ENCODE measurements around the gene SMIM1. TPM values are rescaled to one million over a fixed set of nuclear protein-coding genes. Genes with fewer than 3 reads are reported as not detected.

Gene SMIM1
- total and polyA plus RNA-seq, 2 of the 4 experiments (the other 2 are of a cell fraction) = 0.90 to 3.4 TPM

DNA sequence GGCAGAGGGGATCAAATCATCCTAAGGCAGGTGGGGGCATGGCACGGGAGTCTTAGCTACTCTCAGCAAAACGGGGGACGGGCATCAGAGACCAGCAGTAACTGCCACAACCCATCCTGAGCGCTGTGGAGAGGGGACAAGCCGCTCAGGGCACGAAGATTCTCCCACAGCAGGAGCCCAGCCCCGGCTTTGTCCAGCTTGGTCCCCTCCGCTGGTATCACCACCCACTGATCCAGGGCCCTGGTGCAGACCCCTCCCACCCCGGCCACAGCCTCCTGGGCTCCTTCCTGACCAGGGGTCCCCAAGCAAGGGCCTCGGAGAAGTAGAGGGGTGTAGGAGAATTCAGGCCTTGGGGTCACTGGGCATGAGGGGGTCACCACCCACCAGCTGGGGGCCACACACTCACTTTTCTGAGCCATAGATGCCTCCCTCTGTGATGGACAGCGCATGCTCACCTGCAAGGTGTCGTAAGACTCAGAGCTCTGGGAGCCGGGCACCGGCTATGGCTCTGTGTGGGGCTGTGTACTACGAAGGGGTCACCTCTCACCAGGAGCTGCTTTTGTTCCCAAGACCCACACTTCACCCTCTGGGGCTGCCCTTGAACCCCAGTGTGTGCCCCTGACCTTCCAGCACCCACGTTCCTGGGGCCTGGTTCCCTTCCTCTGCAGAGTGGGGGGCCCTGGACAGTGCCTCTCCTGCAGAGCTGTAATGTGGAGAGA lies 2.3 kb upstream of the SMIM1 start:
- in situ Hi-C loops (cut with MboI; ENCODE audit: low sequenced_read_pairs) = no loop called here
- POLR2A ChIA-PET (ENCODE audit: unreplicated experiment) = no interaction called here
- 91% methylated on average over 6 of the region's 16 CpGs; no CpG with 5 or more reads in 1 of the 2 experiments for WGBS, 2 experiments (ENCODE audit: extremely low coverage in 2 of 2, insufficient read length in 1 of 2)

More for the DNA sequence above, 2.3 kb upstream of the SMIM1 start:
- Histone ChIP-seq H3K14ac (replicated peaks; ENCODE audit: low read depth, low read length) (no peak overlapping the region), H3K4me1 (ENCODE audit: control insufficient read depth, insufficient read depth, low read length) (peaks cover 8% of the 10 kb centered on the region), H2AK5ac (ENCODE audit: low read depth, low read length) (no peak overlapping the region), H3K4me3 (ENCODE audit: insufficient read depth, low read depth, low read length) (no peak overlapping the region), H3K79me1 (ENCODE audit: low read depth in 1 of 2, low read length in 2 of 2) (no peaks in the 10 kb centered on the region), H3K9ac (ENCODE audit: low read depth, low read length) (no peak overlapping the region), H3K23ac (ENCODE audit: low read depth, low read length) (no peak overlapping the region), H3K18ac (ENCODE audit: low read depth, low read length) (no peak overlapping the region), H3K36me3 (ENCODE audit: control insufficient read depth, insufficient read depth, low read length) (no peaks in the 10 kb centered on the region), H4K8ac (ENCODE audit: low read depth in 2 of 2, low read length in 2 of 2) (no peak overlapping the region), H2AFZ (replicated peaks; ENCODE audit: low read length, poor library complexity) (no peak overlapping the region), H3K27ac (ENCODE audit: insufficient read depth, low read length) (no peak overlapping the region), H2BK120ac (ENCODE audit: low read depth, low read length) (no peak overlapping the region), H4K91ac (ENCODE audit: insufficient read depth, low read depth, low read length) (no peak overlapping the region), H2AK9ac (replicated peaks; ENCODE audit: low read depth, low read length, poor library complexity) (peak overlapping the region; percentile 61), H3K9me3 (ENCODE audit: control insufficient read depth, insufficient read depth, low read length) (no peaks in the 10 kb centered on the region), H3K9me1 (ENCODE audit: insufficient read depth, low read length) (no peaks in the 10 kb centered on the region), H3K56ac (ENCODE audit: extremely low read depth, insufficient read depth, low read length) (no peak overlapping the region), H4K5ac (ENCODE audit: low read depth, low read length) (no peak overlapping the region), H2BK15ac (ENCODE audit: low read depth, low read length) (no peak overlapping the region), H3K27me3 (ENCODE audit: control insufficient read depth, insufficient read depth, low read length) (peaks cover 3% of the 10 kb centered on the region), H4K20me1 (ENCODE audit: insufficient read depth, low read length) (no peaks in the 10 kb centered on the region), H3K4me2 (ENCODE audit: low read depth, low read length) (no peak overlapping the region), H3K4ac (ENCODE audit: low read depth, low read length) (no peak overlapping the region), H2BK20ac (ENCODE audit: low read depth, low read length) (no peak overlapping the region), H2BK5ac (ENCODE audit: low read depth, low read length, poor library complexity, severe bottlenecking) (no peak overlapping the region)
- no TSS peak for BruUV-seq (replicated peaks)
- dilution Hi-C loops (cut with HindIII; ENCODE audit: low sequenced_read_pairs, unreplicated experiment) (no loop called here), intact Hi-C loops (cut with micrococcal nuclease) (no loop called here)
- TF ChIP-seq, protein P1, sequence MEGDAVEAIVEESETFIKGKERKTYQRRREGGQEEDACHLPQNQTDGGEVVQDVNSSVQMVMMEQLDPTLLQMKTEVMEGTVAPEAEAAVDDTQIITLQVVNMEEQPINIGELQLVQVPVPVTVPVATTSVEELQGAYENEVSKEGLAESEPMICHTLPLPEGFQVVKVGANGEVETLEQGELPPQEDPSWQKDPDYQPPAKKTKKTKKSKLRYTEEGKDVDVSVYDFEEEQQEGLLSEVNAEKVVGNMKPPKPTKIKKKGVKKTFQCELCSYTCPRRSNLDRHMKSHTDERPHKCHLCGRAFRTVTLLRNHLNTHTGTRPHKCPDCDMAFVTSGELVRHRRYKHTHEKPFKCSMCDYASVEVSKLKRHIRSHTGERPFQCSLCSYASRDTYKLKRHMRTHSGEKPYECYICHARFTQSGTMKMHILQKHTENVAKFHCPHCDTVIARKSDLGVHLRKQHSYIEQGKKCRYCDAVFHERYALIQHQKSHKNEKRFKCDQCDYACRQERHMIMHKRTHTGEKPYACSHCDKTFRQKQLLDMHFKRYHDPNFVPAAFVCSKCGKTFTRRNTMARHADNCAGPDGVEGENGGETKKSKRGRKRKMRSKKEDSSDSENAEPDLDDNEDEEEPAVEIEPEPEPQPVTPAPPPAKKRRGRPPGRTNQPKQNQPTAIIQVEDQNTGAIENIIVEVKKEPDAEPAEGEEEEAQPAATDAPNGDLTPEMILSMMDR (conservative IDR thresholded peaks at IDR 0.05; ENCODE audit: low read depth, low read length) = no peak
- TF ChIP-seq SMC3 (IDR thresholded peaks at IDR 0.05; ENCODE audit: low read depth, low read length) = no peak
- TF ChIP-seq NFE2L2 (IDR thresholded peaks at IDR 0.05; ENCODE audit: low read depth, low read length) = no peak
- TF ChIP-seq POLR2A (IDR thresholded peaks at IDR 0.05; ENCODE audit: low read depth, low read length) = no peak
- TF ChIP-seq BHLHE40 (IDR thresholded peaks at IDR 0.05; ENCODE audit: low read depth, low read length) = no peak
- TF ChIP-seq FOS (IDR thresholded peaks at IDR 0.05; ENCODE audit: low read depth, low read length) = no peak
- TF ChIP-seq MXI1 (IDR thresholded peaks at IDR 0.05; ENCODE audit: borderline replicate concordance, low read depth, low read length) = no peak
- ATAC-seq (ENCODE audit: low read depth) (no peak), DNase-seq (no peak)
- CTCF ChIA-PET = no interaction called here
